CD14-positive monocyte (primary cell): ENCODE data around the gene GSX2. TPM values are rescaled to one million over a fixed set of nuclear protein-coding genes. Genes with fewer than 3 reads are reported as not detected.

Source experiments
- DNase-seq, 3 donors: peaks; one replicate each; pipeline ENCODE4 v3.0.0-alpha.2; 2011 to 2022
- H2AFZ ChIP-seq: 2 replicates; pipeline ENCODE4 v1.6.0; 2012; ENCODE audit warnings: mild to moderate bottlenecking, low read depth, low read length, inconsistent platforms; ENCODE audit not compliant: insufficient read depth, poor library complexity, severe bottlenecking
- H3K27ac ChIP-seq, 2 donors: 1 replicate in 1 of 2; 2 replicates in 1 of 2; pipeline ENCODE4 v1.5.1; 2012 to 2013; ENCODE audit warnings: low read length in 2 of 2, control low read depth in 1 of 2, inconsistent platforms in 1 of 2, low read depth in 1 of 2, mild to moderate bottlenecking in 1 of 2
- H3K27me3 ChIP-seq, 2 donors: one replicate each; pipeline versions ENCODE4 v1.6.0 to v1.6.1; 2011 to 2013; ENCODE audit warnings: low read length in 2 of 2; ENCODE audit not compliant: control insufficient read depth in 2 of 2, insufficient read depth in 2 of 2
- H3K36me3 ChIP-seq, 2 donors: replicated peaks in 1 of 2; 1 replicate in 1 of 2; 2 replicates in 1 of 2; pipeline versions ENCODE4 v1.5.1 to v1.6.1; 2012 to 2013; ENCODE audit warnings: low read length in 2 of 2, control low read depth in 1 of 2, inconsistent platforms in 1 of 2, mild to moderate bottlenecking in 1 of 2; ENCODE audit not compliant: insufficient read depth in 2 of 2, control insufficient read depth in 1 of 2
- H3K4me1 ChIP-seq, 2 donors: 1 replicate in 1 of 2; 2 replicates in 1 of 2; pipeline versions ENCODE4 v1.5.1 to v1.6.1; 2012 to 2013; ENCODE audit warnings: low read length in 2 of 2, control low read depth in 1 of 2, inconsistent platforms in 1 of 2, mild to moderate bottlenecking in 1 of 2, moderate library complexity in 1 of 2; ENCODE audit not compliant: insufficient read depth in 2 of 2, control insufficient read depth in 1 of 2
- H3K4me2 ChIP-seq: replicated peaks from 2 replicates; pipeline ENCODE3; 2012; ENCODE audit warnings: low read length, moderate library complexity, mild to moderate bottlenecking; ENCODE audit not compliant: poor library complexity, severe bottlenecking; ENCODE audit errors: extremely low read depth
- H3K4me3 ChIP-seq, 3 experiments: fragments of 200-600 bp in 1 of 3; sonication (generic) in 1 of 3; replicated peaks in 1 of 3; 1 replicate in 2 of 3; 2 replicates in 1 of 3; pipeline ENCODE4 v1.5.1; 2011 to 2013; ENCODE audit warnings: low read length in 3 of 3, mild to moderate bottlenecking in 3 of 3, control low read depth in 2 of 3, low read depth in 2 of 3, inconsistent platforms in 1 of 3, moderate library complexity in 1 of 3
- H3K79me2 ChIP-seq: 2 replicates; pipeline ENCODE4 v1.6.0; 2012; ENCODE audit warnings: mild to moderate bottlenecking, control low read depth, inconsistent platforms, low read length, moderate library complexity; ENCODE audit not compliant: insufficient read depth
- H3K9ac ChIP-seq: 2 replicates; pipeline ENCODE4 v1.6.0; 2017; ENCODE audit warnings: low read length, mild to moderate bottlenecking; ENCODE audit not compliant: insufficient read depth, poor library complexity, severe bottlenecking
- H3K9me3 ChIP-seq, 2 donors: replicated peaks in 1 of 2; 1 replicate in 1 of 2; 2 replicates in 1 of 2; pipeline versions ENCODE4 v1.5.1 to v1.6.1; 2012 to 2013; ENCODE audit warnings: low read length in 2 of 2, control low read depth in 1 of 2; ENCODE audit not compliant: control insufficient read depth in 1 of 2, insufficient read depth in 1 of 2
- H4K20me1 ChIP-seq: 2 replicates; pipeline ENCODE4 v1.6.0; 2012; ENCODE audit warnings: mild to moderate bottlenecking, low read length, control low read depth, moderate library complexity; ENCODE audit not compliant: insufficient read depth
- H3K27ac Mint-ChIP-seq, 7 donors: one replicate each; pipeline ENCODE4 v1.8.0; 2020; ENCODE audit warnings: mild to moderate bottlenecking in 7 of 7, mixed read lengths in 7 of 7, moderate library complexity in 6 of 7, inconsistent platforms in 2 of 7
- H3K27me3 Mint-ChIP-seq, 3 donors: one replicate each; pipeline ENCODE4 v1.8.0; 2021 to 2022; ENCODE audit warnings: low read depth in 3 of 3, mild to moderate bottlenecking in 3 of 3, mixed read lengths in 3 of 3, moderate library complexity in 3 of 3, inconsistent platforms in 1 of 3
- H3K36me3 Mint-ChIP-seq, 2 donors: one replicate each; pipeline ENCODE4 v1.8.0; 2020; ENCODE audit warnings: mixed read lengths in 2 of 2, inconsistent platforms in 1 of 2, mild to moderate bottlenecking in 1 of 2
- H3K4me1 Mint-ChIP-seq: one replicate; pipeline ENCODE4 v1.8.0; 2020; ENCODE audit warnings: mild to moderate bottlenecking, mixed read lengths
- H3K4me3 Mint-ChIP-seq, 2 donors: one replicate each; pipeline ENCODE4 v1.8.0; 2020; ENCODE audit warnings: mild to moderate bottlenecking in 2 of 2, mixed read lengths in 2 of 2, moderate library complexity in 1 of 2
- H3K9me3 Mint-ChIP-seq, 7 donors: one replicate each; pipeline ENCODE4 v1.8.0; 2020 to 2022; ENCODE audit warnings: mixed read lengths in 7 of 7, mild to moderate bottlenecking in 6 of 7, moderate library complexity in 6 of 7, inconsistent platforms in 2 of 7
- CTCF ChIP-seq: fragments of 200-600 bp; IDR thresholded peaks from one replicate; pipeline ENCODE4 v1.8.0; 2022; ENCODE audit warnings: antibody characterized with exemption, mild to moderate bottlenecking
- WGBS: methylation state at CpG from one replicate; pipeline ENCODE4 v1.1.5; 2013; ENCODE audit warnings: missing lambda C conversion rate; ENCODE audit not compliant: insufficient coverage; 5-methylcytosine and 5-hydroxymethylcytosine counted together
- intact Hi-C, 2 donors: fragments of 100-400 bp; cut with micrococcal nuclease; formaldehyde crosslinking; loops; one replicate each; pipeline versions ENCODE4 v1.15.0 to v1.15.1; 2023
- polyA plus RNA-seq, 3 donors: library from polyadenylated mRNA; depleted of rRNA in 1 of 3; unstranded in 2 of 3; stranded (reverse) in 1 of 3; fragments of 300-500 nt in 2 of 3; fragments of >200 nt in 1 of 3; fragmentation: Illumina TruSeq in 2 of 3; gene quantifications; 1 replicate in 2 of 3; 2 replicates in 1 of 3; pipeline ENCODE4 v1.2.3, GENCODE V29; 2012 to 2021

The GSX2 gene
- polyA plus RNA-seq, 3 donors = not detected

DNA sequence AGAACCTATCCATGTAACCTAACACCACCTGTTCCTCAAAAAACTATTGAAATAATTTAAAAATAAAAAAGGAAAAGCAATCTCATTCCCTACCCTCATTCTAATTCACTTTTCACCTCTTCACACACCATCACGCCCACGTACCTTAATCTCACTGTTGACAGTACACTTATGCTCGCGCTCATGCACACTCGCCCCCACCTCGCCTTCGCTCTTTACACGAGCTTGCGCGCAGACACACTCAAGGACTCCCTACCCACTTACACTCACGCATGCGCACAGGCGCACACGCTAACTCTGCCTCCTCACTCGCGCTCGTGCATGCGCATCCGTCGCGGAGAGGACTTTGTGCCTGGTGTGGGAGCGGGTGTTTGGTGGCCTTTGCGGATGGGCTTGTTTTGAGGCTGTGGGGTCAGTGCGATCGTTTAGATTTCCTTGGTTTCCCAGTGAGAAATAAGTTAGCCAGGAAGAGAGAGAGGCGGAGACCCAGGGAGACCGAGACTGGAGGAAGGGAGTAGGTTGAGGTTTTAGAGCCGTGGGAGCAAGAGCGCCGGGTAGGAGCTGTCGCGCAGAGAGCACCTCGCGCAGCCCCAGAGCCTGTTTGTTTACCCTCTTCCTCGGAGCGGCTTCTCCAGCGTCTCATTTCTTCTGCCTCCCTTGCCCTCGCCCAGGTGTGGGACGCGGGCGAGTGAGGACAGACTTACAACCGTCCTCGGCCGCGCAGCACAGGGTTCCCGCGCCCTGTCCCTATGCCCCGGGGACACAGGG is 8.1 kb upstream of the GSX2 start:
- Histone ChIP-seq H2AFZ (peak overlapping the region; percentile 91), H3K4me2 (peak overlapping the region; percentile 85), H3K4me1 (peaks cover 15 to 17% of the 10 kb centered on the region in 2 donors), H3K9ac (peak overlapping the region; percentile 22), H3K27ac (no peak overlapping the region), H3K36me3 (no peaks in the 10 kb centered on the region), H4K20me1 (no peaks in the 10 kb centered on the region), H3K27me3 (peaks cover 58 to 87% of the 10 kb centered on the region in 2 donors), H3K9me3 (peaks cover 0 to 30% of the 10 kb centered on the region in 2 donors), H3K79me2 (no peaks in the 10 kb centered on the region), H3K4me3 (peak overlapping the region; percentile 36 to 77 (median 42))
- intact Hi-C loops = no loop called here
- Mint-ChIP-seq H3K27me3 (peaks cover 74 to 80% (median 79%) of the 10 kb centered on the region in 3 donors), H3K27ac (peak overlapping the region in 2 of 7 donors; percentile 58 to 64), H3K4me3 (peak overlapping the region; percentile 93 to 100), H3K4me1 (peaks cover 30% of the 10 kb centered on the region), H3K9me3 (peaks cover 0 to 20% (median 5%) of the 10 kb centered on the region in 7 donors), H3K36me3 (peaks cover 0 to 16% of the 10 kb centered on the region in 2 donors)
- DNase-seq = peak; percentile 60 to 71 (median 61)
- WGBS = 1% methylated on average over 43 of the region's 48 CpGs
- no peak for TF ChIP-seq CTCF

DNA sequence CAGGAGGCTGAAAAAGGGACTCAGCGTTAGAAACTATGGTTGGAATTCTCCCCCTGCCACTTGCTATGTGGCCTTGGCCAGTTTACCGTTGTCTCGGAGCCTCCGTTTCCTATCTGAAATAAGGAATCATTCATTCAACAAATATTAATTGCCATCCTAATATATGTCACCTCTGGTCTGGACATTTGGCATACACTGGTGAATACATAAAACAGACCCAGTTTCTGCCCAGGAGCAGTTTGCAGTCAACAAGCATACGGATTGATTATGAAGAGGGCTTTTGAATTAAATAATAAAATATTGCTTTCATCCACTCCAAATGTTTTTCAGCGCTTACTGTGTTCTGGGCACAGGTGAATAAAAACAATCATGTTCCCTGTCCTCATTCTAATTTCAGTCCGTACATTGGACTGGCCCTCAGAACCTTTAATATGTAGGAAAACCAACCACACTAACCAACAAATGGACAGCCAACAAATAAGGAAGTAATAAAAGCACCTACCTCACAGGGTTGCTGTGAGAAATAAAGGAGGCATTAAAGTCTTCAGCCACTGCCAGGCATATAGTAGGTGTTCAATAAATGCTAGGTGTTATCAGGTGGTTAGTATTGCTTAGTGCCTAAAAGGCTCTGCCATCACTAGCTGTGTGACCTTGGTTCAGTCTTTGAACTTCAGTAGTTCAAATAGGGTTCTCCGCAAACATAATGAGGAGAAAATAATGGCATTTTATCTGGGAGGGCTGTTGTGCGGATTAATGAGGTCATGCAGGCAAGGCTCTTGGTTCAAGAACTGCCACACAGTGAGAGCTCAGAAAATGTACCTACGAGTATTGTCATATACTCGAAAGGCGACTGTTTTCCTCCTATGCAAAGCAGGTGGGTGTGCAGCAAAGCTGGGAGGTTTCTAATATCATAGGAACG is 7.3 kb upstream of the GSX2 start:
- peak overlapping the region; percentile 91 for H2AFZ ChIP-seq
- no peaks in the 10 kb centered on the region for H3K36me3 ChIP-seq
- Mint-ChIP-seq H3K9me3 (peaks cover 0 to 20% (median 5%) of the 10 kb centered on the region in 7 donors), H3K27ac (no peak overlapping the region), H3K27me3 (peaks cover 80 to 87% (median 85%) of the 10 kb centered on the region in 3 donors), H3K4me3 (peak overlapping the region; percentile 93 to 100), H3K36me3 (peaks cover 0 to 16% of the 10 kb centered on the region in 2 donors), H3K4me1 (peaks cover 30% of the 10 kb centered on the region)
- H3K4me1 ChIP-seq = peaks cover 15 to 17% of the 10 kb centered on the region in 2 donors
- peaks cover 66 to 90% of the 10 kb centered on the region in 2 donors for H3K27me3 ChIP-seq
- intact Hi-C loops = no loop called here
- H3K4me3 ChIP-seq = peak overlapping the region; percentile 36 to 77 (median 42)
- no peak for DNase-seq
- WGBS = 12% methylated on average over 9 of the region's 13 CpGs
- no peaks in the 10 kb centered on the region for H3K79me2 ChIP-seq
- H3K27ac ChIP-seq = no peak overlapping the region
- peak overlapping the region; percentile 85 for H3K4me2 ChIP-seq
- no peak for TF ChIP-seq CTCF
- no peaks in the 10 kb centered on the region for H4K20me1 ChIP-seq
- H3K9ac ChIP-seq = peak overlapping the region; percentile 22
- H3K9me3 ChIP-seq = peaks cover 0 to 37% of the 10 kb centered on the region in 2 donors
